Liver (tissue), 9 donors: ENCODE measurements around the gene UBE2F. TPM values are rescaled to one million over a fixed set of nuclear protein-coding genes. Genes with fewer than 3 reads are reported as not detected.

ENCODE experiments used
- DNase-seq: peaks from one replicate; pipeline ENCODE4 v3.0.0-alpha.2; 2017; ENCODE audit warnings: low spot score
- H3K27ac ChIP-seq, 2 donors: one replicate each; pipeline ENCODE4 v1.7.0; 2013; ENCODE audit warnings: inconsistent platforms in 2 of 2, low read length in 2 of 2, control low read depth in 1 of 2, low read depth in 1 of 2, mild to moderate bottlenecking in 1 of 2
- H3K27me3 ChIP-seq, 4 donors: one replicate each; pipeline versions ENCODE4 v1.6.1 to v1.7.0; 2013; ENCODE audit warnings: low read length in 3 of 4, inconsistent platforms in 1 of 4, mild to moderate bottlenecking in 1 of 4, moderate library complexity in 1 of 4; ENCODE audit not compliant: control insufficient read depth in 4 of 4, insufficient read depth in 4 of 4
- H3K36me3 ChIP-seq, 4 donors: one replicate each; pipeline versions ENCODE4 v1.6.1 to v1.7.0; 2013; ENCODE audit warnings: low read length in 3 of 4, mild to moderate bottlenecking in 3 of 4, low read depth in 1 of 4, moderate library complexity in 1 of 4; ENCODE audit not compliant: control insufficient read depth in 4 of 4, insufficient read depth in 3 of 4
- H3K4me1 ChIP-seq, 4 donors: one replicate each; pipeline versions ENCODE4 v1.6.1 to v1.7.0; 2013; ENCODE audit warnings: low read length in 3 of 4, mild to moderate bottlenecking in 3 of 4, moderate library complexity in 1 of 4; ENCODE audit not compliant: control insufficient read depth in 4 of 4, insufficient read depth in 4 of 4
- H3K4me3 ChIP-seq, 3 donors: one replicate each; pipeline versions ENCODE4 v1.6.1 to v1.7.0; 2013; ENCODE audit warnings: low read length in 3 of 3, control low read depth in 1 of 3, low read depth in 1 of 3, mild to moderate bottlenecking in 1 of 3
- H3K9ac ChIP-seq, 2 donors: one replicate each; pipeline ENCODE4 v1.7.0; 2013; ENCODE audit warnings: low read length in 2 of 2, mild to moderate bottlenecking in 2 of 2, moderate library complexity in 2 of 2, control low read depth in 1 of 2, low read depth in 1 of 2
- H3K9me3 ChIP-seq, 4 donors: one replicate each; pipeline versions ENCODE4 v1.6.1 to v1.7.0; 2013; ENCODE audit warnings: low read length in 3 of 4; ENCODE audit not compliant: control insufficient read depth in 4 of 4
- ATF3 ChIP-seq: IDR thresholded peaks from 2 replicates; pipeline ENCODE4 v1.6.1; 2016; ENCODE audit warnings: antibody characterized with exemption
- FOXA1 ChIP-seq: IDR thresholded peaks from 2 replicates; pipeline ENCODE4 v1.6.1; 2016; ENCODE audit warnings: antibody characterized with exemption
- FOXA2 ChIP-seq: IDR thresholded peaks from 2 replicates; pipeline ENCODE4 v1.6.1; 2016; ENCODE audit warnings: antibody characterized with exemption
- GABPA ChIP-seq, 2 donors: IDR thresholded peaks in 1 of 2; conservative IDR thresholded peaks in 1 of 2; 2 replicates each; pipeline ENCODE4 v1.6.1; 2016; ENCODE audit warnings: antibody characterized with exemption in 2 of 2, mild to moderate bottlenecking in 1 of 2, moderate library complexity in 1 of 2
- HNF4A ChIP-seq, 2 donors: conservative IDR thresholded peaks; 2 replicates each; pipeline ENCODE4 v1.6.1; 2016; ENCODE audit warnings: antibody characterized with exemption in 2 of 2, mild to moderate bottlenecking in 2 of 2
- HNF4G ChIP-seq: IDR thresholded peaks from 2 replicates; pipeline ENCODE4 v1.6.1; 2016; ENCODE audit warnings: antibody characterized with exemption
- MAX ChIP-seq: IDR thresholded peaks from 2 replicates; pipeline ENCODE4 v1.6.1; 2016; ENCODE audit warnings: antibody characterized with exemption
- NR2F2 ChIP-seq: IDR thresholded peaks from 2 replicates; pipeline ENCODE4 v1.6.1; 2016; ENCODE audit warnings: antibody characterized with exemption
- RAD21 ChIP-seq, 2 donors: IDR thresholded peaks; 2 replicates each; pipeline ENCODE4 v1.6.1; 2016; ENCODE audit warnings: antibody characterized with exemption in 2 of 2, mild to moderate bottlenecking in 2 of 2
- REST ChIP-seq: IDR thresholded peaks from 2 replicates; pipeline ENCODE4 v1.6.1; 2016; ENCODE audit warnings: antibody characterized with exemption, mild to moderate bottlenecking
- SP1 ChIP-seq: IDR thresholded peaks from 2 replicates; pipeline ENCODE4 v1.6.1; 2018; ENCODE audit warnings: antibody characterized with exemption, mild to moderate bottlenecking
- TAF1 ChIP-seq: conservative IDR thresholded peaks from 2 replicates; pipeline ENCODE4 v1.6.1; 2016; ENCODE audit warnings: antibody characterized with exemption, mild to moderate bottlenecking
- YY1 ChIP-seq: IDR thresholded peaks from 2 replicates; pipeline ENCODE4 v1.6.1; 2016; ENCODE audit warnings: antibody characterized with exemption, mild to moderate bottlenecking
- ZBTB33 ChIP-seq: IDR thresholded peaks from 2 replicates; pipeline ENCODE4 v1.6.1; 2016; ENCODE audit warnings: antibody characterized with exemption
- WGBS: extraction: QIAGEN DNeasy Blood & Tissue Kit; methylation state at CpG from one replicate; pipeline ENCODE4 v1.1.7; 2013; 5-methylcytosine and 5-hydroxymethylcytosine counted together
- polyA plus RNA-seq, 2 donors: library from polyadenylated mRNA; stranded (reverse) in 1 of 2; unstranded in 1 of 2; fragments of 200-250 nt in 1 of 2; fragments of >200 nt in 1 of 2; fragmentation: Nextera tagmentation in 1 of 2; extraction: Ambion mirVana in 1 of 2; gene quantifications; one replicate each; pipeline versions ENCODE4 v1.2.1 to v1.2.3, GENCODE V29; 2013 to 2015
- total RNA-seq, 2 donors: library from RNA; depleted of rRNA; stranded (reverse); fragments of >200 nt; gene quantifications; one replicate each; pipeline ENCODE4 v1.2.3, GENCODE V29; 2014
- TF ChIP-seq, protein P1 (sequence below): fragments of 150-350 bp; IDR thresholded peaks from 2 replicates; pipeline ENCODE4 v1.5.1; 2017; ENCODE audit warnings: improper control_type of control experiment, low read depth, low read length; ENCODE audit not compliant: missing input control
- donor health status: healthy.
- donor health status: healthy.
- donor health status: healthy.
- donor health status: healthy.
- donor health status: healthy.

The UBE2F gene
- total and polyA plus RNA-seq, 4 donors: 30.5 to 55.3 (median 32.1) TPM

DNA sequence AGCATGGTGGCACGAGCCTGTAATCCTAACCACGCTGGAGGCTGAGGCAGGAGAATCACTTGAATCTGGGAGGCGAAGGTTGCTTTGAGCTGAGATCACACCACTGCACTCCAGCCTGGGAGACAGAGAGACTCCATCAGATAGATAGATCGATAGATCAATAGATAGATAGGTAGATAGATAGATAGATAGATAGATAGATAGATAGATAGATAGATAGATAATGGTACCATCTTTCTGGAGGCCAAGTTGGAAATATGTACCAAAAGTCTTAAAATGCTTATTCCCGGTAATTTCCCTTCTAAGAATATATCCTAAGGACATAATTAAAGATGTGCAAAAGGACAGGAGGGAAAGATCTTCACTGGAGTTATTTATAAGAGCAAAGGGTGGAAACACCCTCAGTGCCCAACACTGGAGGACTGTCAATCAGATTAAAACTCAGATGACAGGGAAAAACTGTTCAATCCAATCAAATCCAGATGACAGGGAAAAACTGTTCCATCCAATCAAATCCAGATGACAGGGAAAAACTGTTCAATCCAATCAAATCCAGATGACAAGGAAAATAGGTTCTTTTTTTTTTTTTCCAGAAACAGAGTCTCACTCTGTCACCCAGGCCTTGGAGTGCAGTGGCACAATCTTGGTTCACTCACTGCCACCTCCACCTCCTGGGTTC, 49.0 kb upstream of the UBE2F start:
- Histone ChIP-seq H3K27ac (no peak overlapping the region), H3K4me1 (peaks cover 0 to under 1% (median 0%) of the 10 kb centered on the region in 4 donors), H3K4me3 (no peak overlapping the region), H3K9me3 (no peaks in the 10 kb centered on the region), H3K36me3 (no peaks in the 10 kb centered on the region), H3K9ac (no peak overlapping the region), H3K27me3 (no peaks in the 10 kb centered on the region)
- no peak for DNase-seq
- 91% methylated on average over 5 of the region's 5 CpGs for WGBS
- no peak for TF ChIP-seq HNF4G
- TF ChIP-seq YY1: no peak
- no peak for TF ChIP-seq GABPA (IDR thresholded peaks at IDR 0.05 in 1 of 2, conservative IDR thresholded peaks at IDR 0.05 in 1 of 2)
- TF ChIP-seq ATF3: no peak
- TF ChIP-seq ZBTB33: no peak
- TF ChIP-seq HNF4A (conservative IDR thresholded peaks at IDR 0.05): no peak
- TF ChIP-seq MAX: no peak
- no peak for TF ChIP-seq FOXA2
- TF ChIP-seq RAD21 (IDR thresholded peaks at IDR 0.05): no peak
- no peak for TF ChIP-seq NR2F2
- no peak for TF ChIP-seq TAF1

- no peak overlapping the region for H3K9ac ChIP-seq
- TF ChIP-seq YY1 (no peak), SP1 (no peak), ZBTB33 (no peak), FOXA1 (no peak), HNF4G (no peak), FOXA2 (no peak), REST (no peak)
- TF ChIP-seq, protein P1, sequence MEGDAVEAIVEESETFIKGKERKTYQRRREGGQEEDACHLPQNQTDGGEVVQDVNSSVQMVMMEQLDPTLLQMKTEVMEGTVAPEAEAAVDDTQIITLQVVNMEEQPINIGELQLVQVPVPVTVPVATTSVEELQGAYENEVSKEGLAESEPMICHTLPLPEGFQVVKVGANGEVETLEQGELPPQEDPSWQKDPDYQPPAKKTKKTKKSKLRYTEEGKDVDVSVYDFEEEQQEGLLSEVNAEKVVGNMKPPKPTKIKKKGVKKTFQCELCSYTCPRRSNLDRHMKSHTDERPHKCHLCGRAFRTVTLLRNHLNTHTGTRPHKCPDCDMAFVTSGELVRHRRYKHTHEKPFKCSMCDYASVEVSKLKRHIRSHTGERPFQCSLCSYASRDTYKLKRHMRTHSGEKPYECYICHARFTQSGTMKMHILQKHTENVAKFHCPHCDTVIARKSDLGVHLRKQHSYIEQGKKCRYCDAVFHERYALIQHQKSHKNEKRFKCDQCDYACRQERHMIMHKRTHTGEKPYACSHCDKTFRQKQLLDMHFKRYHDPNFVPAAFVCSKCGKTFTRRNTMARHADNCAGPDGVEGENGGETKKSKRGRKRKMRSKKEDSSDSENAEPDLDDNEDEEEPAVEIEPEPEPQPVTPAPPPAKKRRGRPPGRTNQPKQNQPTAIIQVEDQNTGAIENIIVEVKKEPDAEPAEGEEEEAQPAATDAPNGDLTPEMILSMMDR: no peak
- H3K27me3 ChIP-seq: no peaks in the 10 kb centered on the region
- peaks cover 0 to 2% (median 0%) of the 10 kb centered on the region in 4 donors for H3K4me1 ChIP-seq
- 74% methylated on average over 6 of the region's 6 CpGs for WGBS
- H3K27ac ChIP-seq: no peak overlapping the region
- no peaks in the 10 kb centered on the region for H3K9me3 ChIP-seq
- H3K4me3 ChIP-seq: no peak overlapping the region
- DNase-seq: no peak
- H3K36me3 ChIP-seq: no peaks in the 10 kb centered on the region
Observed at GRCh38 chr2:237919593-237919992, 47.2 kb upstream of the UBE2F start.
